ENCODE measurements around the gene PROS1.

GRCh38 chr3:93934366-93935046 lies 39.2 kb downstream of the PROS1 start:
- TF ChIP-seq POLR2AphosphoS5 (IDR thresholded peaks at IDR 0.05; ENCODE audit: low read depth, low read length) (no peak), TAF1 (IDR thresholded peaks at IDR 0.05; ENCODE audit: borderline replicate concordance, insufficient read depth, low read length) (no peak)
